D721Med (cell line): ENCODE measurements around the gene KMO.

Experiments
- DNase-seq: peaks from one replicate; pipeline ENCODE4 v3.0.0; 2011; ENCODE audit warnings: low spot score; ENCODE audit not compliant: insufficient read length
- FAIRE-seq: peaks from 2 replicates; lab custom pipeline; 2011; peaks lifted over from hg19 to GRCh38; lab: Jason Lieb, UNC
- CTCF ChIP-seq: IDR thresholded peaks from 2 replicates; pipeline ENCODE4 v1.5.1; 2012; ENCODE audit warnings: mild to moderate bottlenecking, control low read depth; ENCODE audit not compliant: insufficient read depth; ENCODE audit errors: missing control alignments

The KMO gene

GRCh38 chr1:241536304-241536703, 4.1 kb downstream of the KMO start:
- FAIRE-seq (no peak), DNase-seq (no peak)
- TF ChIP-seq CTCF: no peak

GRCh38 chr1:241536969-241537368, 4.8 kb downstream of the KMO start:
- DNase-seq (no peak), FAIRE-seq (no peak)
- TF ChIP-seq CTCF: no peak

GRCh38 chr1:241542199-241542907, 10.2 kb downstream of the KMO start:
- no peak for FAIRE-seq
- TF ChIP-seq CTCF: no peak
- DNase-seq: no peak

GRCh38 chr1:241548008-241548407, 15.8 kb downstream of the KMO start:
- FAIRE-seq (no peak), DNase-seq (no peak)
- no peak for TF ChIP-seq CTCF

GRCh38 chr1:241550318-241550717, 18.1 kb downstream of the KMO start:
- FAIRE-seq (peak; percentile 25), DNase-seq (no peak)
- no peak for TF ChIP-seq CTCF

- no peak for DNase-seq
- no peak for TF ChIP-seq CTCF
- no peak for FAIRE-seq
These were observed 19.8 kb downstream of the KMO start for GRCh38 chr1:241551759-241552638.
